Karpas-422 (cell line): Measurements from ENCODE around the gene VAV3. TPM values are rescaled to one million over a fixed set of nuclear protein-coding genes. Genes with fewer than 3 reads are reported as not detected.

ENCODE experiments used
- DNase-seq: peaks from one replicate; pipeline ENCODE4 v3.0.0-alpha.2; 2015
- H2AFZ ChIP-seq: fragments of 200-600 bp; sonication (generic); 2 replicates; pipeline ENCODE4 v1.6.1; 2014; ENCODE audit warnings: antibody characterized with exemption, low read length, mixed read lengths
- H3K27ac ChIP-seq: fragments of 200-600 bp; sonication (generic); 2 replicates; pipeline ENCODE4 v1.5.1; 2014; ENCODE audit warnings: mild to moderate bottlenecking, low read length, moderate library complexity
- H3K27me3 ChIP-seq: fragments of 200-600 bp; sonication (generic); 2 replicates; pipeline ENCODE4 v1.6.1; 2014; ENCODE audit warnings: low read length, mixed read lengths
- H3K36me3 ChIP-seq: fragments of 200-600 bp; sonication (generic); 2 replicates; pipeline ENCODE4 v1.6.1; 2014; ENCODE audit warnings: low read length, mixed read lengths; ENCODE audit not compliant: insufficient read depth
- H3K4me1 ChIP-seq: fragments of 200-600 bp; sonication (generic); 2 replicates; pipeline ENCODE4 v1.6.1; 2014; ENCODE audit warnings: mild to moderate bottlenecking, low read length, mixed read lengths
- H3K4me2 ChIP-seq: fragments of 200-600 bp; sonication (generic); 2 replicates; pipeline ENCODE4 v1.6.1; 2014; ENCODE audit warnings: low read length, low read depth, mild to moderate bottlenecking; ENCODE audit not compliant: poor library complexity, severe bottlenecking
- H3K4me3 ChIP-seq: fragments of 200-600 bp; sonication (generic); 2 replicates; pipeline ENCODE4 v1.5.1; 2014; ENCODE audit warnings: mild to moderate bottlenecking, antibody characterized with exemption, low read length, mixed read lengths
- H3K79me2 ChIP-seq: fragments of 200-600 bp; sonication (generic); 2 replicates; pipeline ENCODE4 v1.6.1; 2014; ENCODE audit warnings: mild to moderate bottlenecking, low read length, mixed read lengths
- H3K9ac ChIP-seq: fragments of 200-600 bp; sonication (generic); 2 replicates; pipeline ENCODE4 v1.6.0; 2014; ENCODE audit warnings: low read length
- H3K9me2 ChIP-seq: fragments of 200-600 bp; sonication (generic), shearing (Covaris generic); replicated peaks from 2 replicates; pipeline ENCODE4 v1.6.0; 2014; ENCODE audit warnings: mild to moderate bottlenecking, low read length, moderate library complexity; ENCODE audit not compliant: insufficient read depth
- H3K9me3 ChIP-seq: fragments of 300-700, 200-600 bp; sonication (generic); 2 replicates; pipeline ENCODE4 v1.6.1; 2014; ENCODE audit warnings: low read length, mixed read lengths
- H4K20me1 ChIP-seq: fragments of 200-600 bp; sonication (generic); 2 replicates; pipeline ENCODE4 v1.6.1; 2014; ENCODE audit warnings: mild to moderate bottlenecking, antibody characterized with exemption, low read length, low read depth; ENCODE audit not compliant: insufficient read depth
- total RNA-seq: library from RNA; depleted of rRNA; stranded (reverse); fragments of >200 nt; shearing (Covaris generic); gene quantifications from 2 replicates; pipeline ENCODE4 v1.2.3, GENCODE V29; 2014; ENCODE audit warnings: low replicate concordance

VAV3 gene
- total RNA-seq, 1 experiment from 2014 or later: 1.1 TPM

- Histone ChIP-seq H3K27ac (no peak overlapping the region), H3K4me1 (no peaks in the 10 kb centered on the region), H3K4me3 (no peak overlapping the region), H3K9me3 (no peaks in the 10 kb centered on the region), H3K4me2 (no peak overlapping the region), H2AFZ (no peak overlapping the region), H3K9me2 (no peaks in the 10 kb centered on the region), H3K36me3 (no peaks in the 10 kb centered on the region), H3K27me3 (peaks cover 3% of the 10 kb centered on the region; the same call in 1 of the 2 replicates), H3K9ac (no peak overlapping the region), H4K20me1 (no peaks in the 10 kb centered on the region), H3K79me2 (no peaks in the 10 kb centered on the region)
- no peak for DNase-seq
These were observed 298.5 kb downstream of the VAV3 start for GRCh38 chr1:107666493-107666892.

- no peaks in the 10 kb centered on the region for H3K36me3 ChIP-seq
- H3K9ac ChIP-seq: no peak overlapping the region
- DNase-seq: no peak
- no peak overlapping the region for H3K4me2 ChIP-seq
- H3K27ac ChIP-seq: no peak overlapping the region
- no peaks in the 10 kb centered on the region for H4K20me1 ChIP-seq
- H3K9me2 ChIP-seq: no peaks in the 10 kb centered on the region
- H3K9me3 ChIP-seq: no peaks in the 10 kb centered on the region
- H3K27me3 ChIP-seq: peaks cover 3% of the 10 kb centered on the region; the same call in 1 of the 2 replicates
- no peak overlapping the region for H2AFZ ChIP-seq
- H3K4me3 ChIP-seq: no peak overlapping the region
- H3K4me1 ChIP-seq: no peaks in the 10 kb centered on the region
- H3K79me2 ChIP-seq: no peaks in the 10 kb centered on the region
These were observed 299.7 kb downstream of the VAV3 start for GRCh38 chr1:107664982-107665925.

DNA sequence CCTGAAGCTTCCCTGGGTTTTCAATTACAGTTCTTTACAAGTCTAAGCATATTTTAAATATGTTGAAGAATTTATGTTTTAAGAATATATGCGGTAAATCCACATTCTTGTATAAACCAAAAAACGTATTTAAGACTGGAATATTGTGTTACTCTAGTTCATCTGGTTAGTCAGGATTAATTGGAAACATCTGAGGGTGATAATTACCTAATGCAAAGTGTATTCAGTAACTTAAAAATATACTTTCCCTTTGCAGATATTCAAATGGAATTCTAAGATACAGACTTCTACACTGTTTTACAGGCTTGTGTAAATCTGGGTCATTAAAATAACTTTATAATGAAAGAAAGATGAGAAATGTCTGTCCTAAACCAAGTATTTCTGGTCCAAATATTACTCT is 302.0 kb downstream of the VAV3 start:
- Histone ChIP-seq H3K9me3 (no peaks in the 10 kb centered on the region), H3K9me2 (no peaks in the 10 kb centered on the region), H3K27me3 (no peaks in the 10 kb centered on the region; the same call in 1 of the 2 replicates), H3K4me1 (no peaks in the 10 kb centered on the region), H3K4me3 (no peak overlapping the region), H4K20me1 (no peaks in the 10 kb centered on the region), H3K4me2 (no peak overlapping the region), H3K79me2 (no peaks in the 10 kb centered on the region), H2AFZ (no peak overlapping the region), H3K36me3 (no peaks in the 10 kb centered on the region), H3K27ac (no peak overlapping the region), H3K9ac (no peak overlapping the region)
- no peak for DNase-seq

DNA sequence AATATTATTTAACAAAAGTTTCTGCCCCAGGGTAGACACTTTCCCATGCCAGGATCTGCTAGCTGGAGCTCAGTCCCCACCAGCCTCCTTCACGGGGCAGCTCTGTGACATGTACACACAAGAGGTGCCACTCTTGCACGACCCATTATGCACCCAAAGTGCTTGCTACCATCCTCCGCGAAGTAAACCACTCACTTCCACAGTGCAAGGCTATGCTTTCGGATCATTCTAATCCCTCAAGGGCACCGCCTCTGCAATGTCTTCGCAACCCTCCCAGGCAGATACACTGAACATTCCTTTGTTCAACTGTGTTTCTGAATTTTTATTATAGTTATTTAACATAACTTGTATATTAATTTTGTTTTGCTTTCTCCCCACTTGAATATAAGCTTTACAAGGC is 303.8 kb downstream of the VAV3 start:
- no peaks in the 10 kb centered on the region for H3K9me3 ChIP-seq
- no peaks in the 10 kb centered on the region for H3K79me2 ChIP-seq
- H3K27me3 ChIP-seq: no peaks in the 10 kb centered on the region; the same call in 1 of the 2 replicates
- DNase-seq: no peak
- H2AFZ ChIP-seq: no peak overlapping the region
- no peaks in the 10 kb centered on the region for H3K36me3 ChIP-seq
- H3K9me2 ChIP-seq: no peaks in the 10 kb centered on the region
- no peak overlapping the region for H3K4me3 ChIP-seq
- H3K9ac ChIP-seq: no peak overlapping the region
- no peak overlapping the region for H3K27ac ChIP-seq
- H3K4me2 ChIP-seq: no peak overlapping the region
- H4K20me1 ChIP-seq: no peaks in the 10 kb centered on the region
- no peaks in the 10 kb centered on the region for H3K4me1 ChIP-seq

- no peak overlapping the region for H3K9ac ChIP-seq
- H3K27ac ChIP-seq: no peak overlapping the region
- DNase-seq: no peak
- no peaks in the 10 kb centered on the region for H3K4me1 ChIP-seq
- no peaks in the 10 kb centered on the region for H3K9me2 ChIP-seq
- H2AFZ ChIP-seq: no peak overlapping the region
- no peak overlapping the region for H3K4me3 ChIP-seq
- H4K20me1 ChIP-seq: no peaks in the 10 kb centered on the region
- no peaks in the 10 kb centered on the region; the same call in 1 of the 2 replicates for H3K27me3 ChIP-seq
- H3K79me2 ChIP-seq: no peaks in the 10 kb centered on the region
- no peaks in the 10 kb centered on the region for H3K36me3 ChIP-seq
- no peak overlapping the region for H3K4me2 ChIP-seq
- no peaks in the 10 kb centered on the region for H3K9me3 ChIP-seq
These were observed 305.0 kb downstream of the VAV3 start for GRCh38 chr1:107659961-107660360.

- Histone ChIP-seq H3K4me2 (no peak overlapping the region), H4K20me1 (no peaks in the 10 kb centered on the region), H3K9me2 (no peaks in the 10 kb centered on the region), H3K36me3 (no peaks in the 10 kb centered on the region), H3K27ac (no peak overlapping the region), H3K27me3 (no peaks in the 10 kb centered on the region), H3K79me2 (no peaks in the 10 kb centered on the region), H2AFZ (no peak overlapping the region), H3K9ac (no peak overlapping the region), H3K4me1 (no peaks in the 10 kb centered on the region), H3K9me3 (no peaks in the 10 kb centered on the region), H3K4me3 (no peak overlapping the region)
- no peak for DNase-seq
These were observed 307.6 kb downstream of the VAV3 start for GRCh38 chr1:107657356-107657755.

DNA sequence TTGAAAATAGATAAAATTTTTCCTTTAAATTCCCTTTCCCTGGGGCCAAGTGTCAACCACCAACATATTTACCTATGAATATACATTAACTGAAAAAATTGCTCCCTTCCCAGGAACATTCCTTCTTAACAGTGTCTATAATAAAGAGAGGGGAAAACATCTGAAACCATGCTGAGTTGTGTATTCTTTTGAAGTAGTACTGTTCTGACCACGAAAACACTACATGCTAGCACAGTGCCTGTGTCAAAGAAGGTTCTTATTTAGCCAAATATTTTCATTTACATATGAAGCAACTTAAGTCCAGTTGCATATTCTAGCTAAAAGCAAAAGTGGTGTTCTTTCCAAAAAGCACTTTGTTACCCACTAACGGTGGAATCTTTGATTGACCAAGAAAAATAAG is 311.2 kb downstream of the VAV3 start:
- Histone ChIP-seq H3K9ac (no peak overlapping the region), H3K27me3 (no peaks in the 10 kb centered on the region)
- no peak for DNase-seq

DNA sequence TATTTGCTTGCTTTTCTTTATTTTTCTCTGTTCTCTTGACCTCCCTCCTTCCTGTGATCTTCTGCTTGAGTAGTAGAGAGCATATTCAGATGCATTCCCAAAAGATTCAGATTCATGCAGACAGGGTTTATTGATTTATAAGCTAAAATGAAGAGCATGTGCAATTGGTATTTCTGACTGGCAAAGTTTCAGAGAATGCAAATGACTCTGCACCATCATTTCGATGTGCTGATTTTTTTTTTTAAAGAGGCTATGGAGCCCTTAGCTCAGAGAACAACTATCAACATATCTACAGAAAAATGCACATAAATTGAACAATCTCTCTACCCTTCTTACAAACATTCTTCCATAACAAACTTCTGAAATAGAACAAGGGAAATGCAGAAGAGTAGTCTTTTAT is 312.0 kb downstream of the VAV3 start:
- H3K4me3 ChIP-seq: no peak overlapping the region
- H3K9ac ChIP-seq: no peak overlapping the region
- no peaks in the 10 kb centered on the region for H3K36me3 ChIP-seq
- DNase-seq: no peak
- H4K20me1 ChIP-seq: no peaks in the 10 kb centered on the region
- no peak overlapping the region for H3K27ac ChIP-seq
- no peak overlapping the region for H3K4me2 ChIP-seq
- H3K27me3 ChIP-seq: no peaks in the 10 kb centered on the region
- no peak overlapping the region for H2AFZ ChIP-seq
- no peaks in the 10 kb centered on the region for H3K79me2 ChIP-seq
- H3K9me2 ChIP-seq: no peaks in the 10 kb centered on the region
- no peaks in the 10 kb centered on the region for H3K9me3 ChIP-seq
- H3K4me1 ChIP-seq: no peaks in the 10 kb centered on the region

More for the DNA sequence above, 311.2 kb downstream of the VAV3 start:
- Histone ChIP-seq H3K9me3 (no peaks in the 10 kb centered on the region), H2AFZ (no peak overlapping the region), H3K4me2 (no peak overlapping the region), H3K9me2 (no peaks in the 10 kb centered on the region), H3K4me3 (no peak overlapping the region), H3K79me2 (no peaks in the 10 kb centered on the region), H3K27ac (no peak overlapping the region), H4K20me1 (no peaks in the 10 kb centered on the region), H3K4me1 (no peaks in the 10 kb centered on the region), H3K36me3 (no peaks in the 10 kb centered on the region)
